OCI-LY7 (cell line): ENCODE results near the gene ATAD3A. TPM values are rescaled to one million over a fixed set of nuclear protein-coding genes. Genes with fewer than 3 reads are reported as not detected.

Experiments used
- BruUV-seq: library from RNA; stranded (reverse); fragments of 400-500 nt; replicated peaks from 2 replicates; lab custom pipeline; 2021; lab: Mats Ljungman, UMichigan
- CTCF ChIA-PET: fragments of 300-600 bp; sonication (Branson Sonifier 250); formaldehyde crosslinking; loops from one replicate; lab custom pipeline; 2022; ENCODE audit warnings: antibody characterized with exemption; ENCODE audit not compliant: unreplicated experiment; lab: Charles Lee
- POLR2A ChIA-PET: fragments of 300-600 bp; sonication (Branson Sonifier 250); formaldehyde crosslinking; loops from one replicate; lab custom pipeline; 2022; ENCODE audit warnings: antibody characterized with exemption; lab: Charles Lee
- DNase-seq: peaks from one replicate; pipeline ENCODE4 v3.0.0-alpha.2; 2015; ENCODE audit warnings: low spot score
- H2AFZ ChIP-seq: fragments of 200-600 bp; sonication (generic), shearing (Covaris generic); 2 replicates; pipeline ENCODE4 v1.6.1; 2014; ENCODE audit warnings: mild to moderate bottlenecking, antibody characterized with exemption, low read length, moderate library complexity
- H3K27ac ChIP-seq: fragments of 200-600 bp; sonication (generic); 2 replicates; pipeline ENCODE4 v1.5.1; 2014; ENCODE audit warnings: mixed run types, low read depth, mild to moderate bottlenecking, moderate library complexity, low read length, inconsistent platforms; ENCODE audit not compliant: poor library complexity, severe bottlenecking
- H3K36me3 ChIP-seq: fragments of 200-600 bp; sonication (generic); 2 replicates; pipeline ENCODE4 v1.6.1; 2014; ENCODE audit warnings: mild to moderate bottlenecking, antibody characterized with exemption, low read length, moderate library complexity, mixed read lengths; ENCODE audit not compliant: insufficient read depth
- H3K4me1 ChIP-seq: fragments of 200-600 bp; sonication (generic); 2 replicates; pipeline ENCODE4 v1.5.1; 2014; ENCODE audit warnings: mild to moderate bottlenecking, low read length; ENCODE audit not compliant: insufficient read depth, poor library complexity, severe bottlenecking
- H3K4me2 ChIP-seq: fragments of 200-600 bp; sonication (generic); 2 replicates; pipeline ENCODE4 v1.6.1; 2014; ENCODE audit warnings: mild to moderate bottlenecking, low read length
- H3K4me3 ChIP-seq: fragments of 200-600 bp; sonication (generic); 2 replicates; pipeline ENCODE4 v1.5.1; 2014; ENCODE audit warnings: mild to moderate bottlenecking, low read depth, low read length; ENCODE audit not compliant: poor library complexity, severe bottlenecking
- H3K79me2 ChIP-seq: fragments of 200-600 bp; sonication (generic); 2 replicates; pipeline ENCODE4 v1.6.1; 2016; ENCODE audit warnings: low read depth, mild to moderate bottlenecking, low read length, moderate library complexity, mixed read lengths; ENCODE audit not compliant: insufficient read depth
- H3K9me2 ChIP-seq: fragments of 200-600 bp; sonication (generic); 2 replicates; pipeline ENCODE4 v1.6.1; 2016; ENCODE audit warnings: mild to moderate bottlenecking, low read length, mixed read lengths; ENCODE audit not compliant: insufficient read depth
- H3K9me3 ChIP-seq: fragments of 200-600 bp; sonication (generic); 2 replicates; pipeline ENCODE4 v1.6.1; 2014; ENCODE audit warnings: mild to moderate bottlenecking, mixed run types, low read length, mixed read lengths
- H4K20me1 ChIP-seq: fragments of 200-600 bp; sonication (generic); 2 replicates; pipeline ENCODE4 v1.6.1; 2014; ENCODE audit warnings: mild to moderate bottlenecking, antibody characterized with exemption, low read length, moderate library complexity, mixed read lengths; ENCODE audit not compliant: insufficient read depth
- CTCF ChIP-seq: fragments of 200-600 bp; sonication (generic); conservative IDR thresholded peaks from 2 replicates; pipeline ENCODE4 v1.5.1; 2014; ENCODE audit warnings: mild to moderate bottlenecking, antibody characterized with exemption, low read length, moderate library complexity, mixed read lengths
- EZH2phosphoT487 ChIP-seq: fragments of 200-600 bp; sonication (generic); IDR thresholded peaks from 2 replicates; pipeline ENCODE4 v1.6.1; 2018; ENCODE audit warnings: low read depth, borderline replicate concordance, mild to moderate bottlenecking, mixed run types, antibody characterized with exemption, low read length, moderate library complexity, mixed read lengths
- intact Hi-C: fragments of 100-400 bp; cut with micrococcal nuclease; formaldehyde crosslinking; loops from one replicate; pipeline ENCODE4 v1.10.0; 2022; ENCODE audit not compliant: unreplicated experiment
- total RNA-seq, 2 experiments: library from RNA; depleted of rRNA in 1 of 2; stranded (reverse); fragments of >200 nt in 1 of 2; shearing (Covaris generic) in 1 of 2; gene quantifications; 2 replicates each; pipeline ENCODE4 v1.2.3, GENCODE V29; 2014 to 2022

Gene ATAD3A
- total RNA-seq, 2 experiments from 2014 or later = 81.9 to 88.6 TPM

GRCh38 chr1:1542766-1543705 is 31.1 kb downstream of the ATAD3A start:
- H3K9me3 ChIP-seq = no peaks in the 10 kb centered on the region
- no peaks in the 10 kb centered on the region for H3K79me2 ChIP-seq
- DNase-seq = no peak
- H3K4me3 ChIP-seq = no peak overlapping the region
- ChIA-PET POLR2A (no interaction called here), CTCF (no interaction called here)
- no peak for TF ChIP-seq CTCF
- TF ChIP-seq EZH2phosphoT487 = no peak
- H3K36me3 ChIP-seq = peaks cover 49% of the 10 kb centered on the region
- no peaks in the 10 kb centered on the region for H3K9me2 ChIP-seq
- no TSS peak for BruUV-seq
- intact Hi-C loops = no loop called here
- H3K4me2 ChIP-seq = no peak overlapping the region
- no peak overlapping the region for H2AFZ ChIP-seq
- no peak overlapping the region for H3K27ac ChIP-seq
- H3K4me1 ChIP-seq = no peaks in the 10 kb centered on the region
- H4K20me1 ChIP-seq = no peaks in the 10 kb centered on the region

GRCh38 chr1:1543706-1544099 is 31.7 kb downstream of the ATAD3A start:
- Histone ChIP-seq H2AFZ (no peak overlapping the region), H3K9me2 (no peaks in the 10 kb centered on the region), H3K36me3 (peaks cover 52% of the 10 kb centered on the region), H3K9me3 (no peaks in the 10 kb centered on the region), H3K4me2 (no peak overlapping the region), H3K4me3 (no peak overlapping the region), H3K79me2 (no peaks in the 10 kb centered on the region), H4K20me1 (no peaks in the 10 kb centered on the region), H3K27ac (no peak overlapping the region), H3K4me1 (no peaks in the 10 kb centered on the region)
- no peak for TF ChIP-seq CTCF
- no peak for TF ChIP-seq EZH2phosphoT487
- intact Hi-C loops = no loop called here
- BruUV-seq = no TSS peak
- DNase-seq = no peak
- ChIA-PET POLR2A (no interaction called here), CTCF (no interaction called here)

GRCh38 chr1:1544544-1544943 is 32.6 kb downstream of the ATAD3A start:
- Histone ChIP-seq H3K4me1 (no peaks in the 10 kb centered on the region), H3K4me3 (no peak overlapping the region), H3K27ac (no peak overlapping the region), H3K79me2 (no peaks in the 10 kb centered on the region), H2AFZ (no peak overlapping the region), H3K4me2 (no peak overlapping the region), H3K9me3 (no peaks in the 10 kb centered on the region), H3K36me3 (peaks cover 55% of the 10 kb centered on the region), H4K20me1 (no peaks in the 10 kb centered on the region), H3K9me2 (no peaks in the 10 kb centered on the region)
- no TSS peak for BruUV-seq
- DNase-seq = no peak
- intact Hi-C loops = no loop called here
- ChIA-PET POLR2A (no interaction called here), CTCF (interaction anchor here (0.5 kb wide), 1 partner anchor 486 kb away, joined by 3 read pairs; no protein-coding TSS in a partner anchor)
- TF ChIP-seq EZH2phosphoT487 = no peak
- TF ChIP-seq CTCF = no peak
